AG09309 (cell line): ENCODE data around the gene EHD1.

ENCODE experiments used
- DNase-seq: peaks from one replicate; pipeline ENCODE4 v3.0.0-alpha.2; 2010; ENCODE audit warnings: low read depth
- H3K4me3 ChIP-seq: 2 replicates; pipeline ENCODE4 v1.5.1; 2011; ENCODE audit warnings: mild to moderate bottlenecking, low read depth, low read length, moderate library complexity; ENCODE audit not compliant: control insufficient read depth
- TF ChIP-seq, protein P1 (sequence below): IDR thresholded peaks from 2 replicates; pipeline ENCODE4 v1.5.1; 2011; ENCODE audit warnings: mild to moderate bottlenecking, low read depth, low read length, inconsistent platforms; ENCODE audit not compliant: insufficient read depth, control insufficient read depth; ENCODE audit errors: missing control alignments

Gene EHD1

GRCh38 chr11:64854534-64855502 is 23.6 kb downstream of the EHD1 start:
- DNase-seq: no peak
- TF ChIP-seq, protein P1, sequence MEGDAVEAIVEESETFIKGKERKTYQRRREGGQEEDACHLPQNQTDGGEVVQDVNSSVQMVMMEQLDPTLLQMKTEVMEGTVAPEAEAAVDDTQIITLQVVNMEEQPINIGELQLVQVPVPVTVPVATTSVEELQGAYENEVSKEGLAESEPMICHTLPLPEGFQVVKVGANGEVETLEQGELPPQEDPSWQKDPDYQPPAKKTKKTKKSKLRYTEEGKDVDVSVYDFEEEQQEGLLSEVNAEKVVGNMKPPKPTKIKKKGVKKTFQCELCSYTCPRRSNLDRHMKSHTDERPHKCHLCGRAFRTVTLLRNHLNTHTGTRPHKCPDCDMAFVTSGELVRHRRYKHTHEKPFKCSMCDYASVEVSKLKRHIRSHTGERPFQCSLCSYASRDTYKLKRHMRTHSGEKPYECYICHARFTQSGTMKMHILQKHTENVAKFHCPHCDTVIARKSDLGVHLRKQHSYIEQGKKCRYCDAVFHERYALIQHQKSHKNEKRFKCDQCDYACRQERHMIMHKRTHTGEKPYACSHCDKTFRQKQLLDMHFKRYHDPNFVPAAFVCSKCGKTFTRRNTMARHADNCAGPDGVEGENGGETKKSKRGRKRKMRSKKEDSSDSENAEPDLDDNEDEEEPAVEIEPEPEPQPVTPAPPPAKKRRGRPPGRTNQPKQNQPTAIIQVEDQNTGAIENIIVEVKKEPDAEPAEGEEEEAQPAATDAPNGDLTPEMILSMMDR: no peak
- no peak overlapping the region for H3K4me3 ChIP-seq

DNA sequence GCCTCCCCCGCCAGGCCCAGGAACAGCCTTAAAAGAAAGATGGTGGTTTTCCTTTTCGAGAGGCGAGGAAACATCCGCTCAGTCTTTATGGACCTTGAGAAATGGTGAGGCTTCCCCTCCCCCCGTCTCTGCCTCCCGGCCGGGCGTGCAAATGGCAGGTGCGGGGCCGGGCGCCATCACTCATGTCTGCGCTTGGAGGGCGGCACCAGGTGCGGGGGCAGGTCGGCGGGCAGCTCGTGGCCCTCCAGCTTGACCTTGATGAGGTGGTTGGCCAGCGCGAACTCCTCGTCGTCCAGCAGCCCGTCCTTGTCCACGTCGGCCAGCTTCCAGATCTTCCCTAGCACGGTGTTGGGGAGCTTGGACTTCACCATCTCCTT is 24.3 kb downstream of the EHD1 start:
- DNase-seq: no peak
- TF ChIP-seq, protein P1: no peak
- no peak overlapping the region for H3K4me3 ChIP-seq

DNA sequence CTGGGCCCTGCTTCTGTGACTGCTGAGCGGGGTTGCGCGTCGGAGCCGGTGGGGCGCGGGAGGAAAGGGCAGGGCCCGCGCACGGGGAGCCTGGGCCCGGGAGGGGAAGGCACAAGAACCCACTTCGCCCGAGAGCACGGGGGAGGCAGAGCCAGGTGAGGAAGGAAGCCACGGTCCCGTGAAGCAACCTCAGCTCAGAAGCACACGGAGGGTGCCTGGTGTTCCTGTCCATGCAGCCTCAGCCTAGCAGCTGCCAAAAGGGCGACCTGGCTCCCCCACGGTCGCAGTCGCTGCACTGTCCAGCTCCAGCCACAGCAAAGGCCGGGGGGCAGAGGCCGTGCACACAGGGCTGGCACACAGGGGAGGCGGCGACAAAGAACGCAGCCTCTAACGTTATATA is 24.7 kb downstream of the EHD1 start:
- no peak for DNase-seq
- H3K4me3 ChIP-seq: no peak overlapping the region
- TF ChIP-seq, protein P1: no peak

GRCh38 chr11:64852804-64853509 is 25.5 kb downstream of the EHD1 start:
- TF ChIP-seq, protein P1: no peak
- DNase-seq: no peak
- H3K4me3 ChIP-seq: no peak overlapping the region

DNA sequence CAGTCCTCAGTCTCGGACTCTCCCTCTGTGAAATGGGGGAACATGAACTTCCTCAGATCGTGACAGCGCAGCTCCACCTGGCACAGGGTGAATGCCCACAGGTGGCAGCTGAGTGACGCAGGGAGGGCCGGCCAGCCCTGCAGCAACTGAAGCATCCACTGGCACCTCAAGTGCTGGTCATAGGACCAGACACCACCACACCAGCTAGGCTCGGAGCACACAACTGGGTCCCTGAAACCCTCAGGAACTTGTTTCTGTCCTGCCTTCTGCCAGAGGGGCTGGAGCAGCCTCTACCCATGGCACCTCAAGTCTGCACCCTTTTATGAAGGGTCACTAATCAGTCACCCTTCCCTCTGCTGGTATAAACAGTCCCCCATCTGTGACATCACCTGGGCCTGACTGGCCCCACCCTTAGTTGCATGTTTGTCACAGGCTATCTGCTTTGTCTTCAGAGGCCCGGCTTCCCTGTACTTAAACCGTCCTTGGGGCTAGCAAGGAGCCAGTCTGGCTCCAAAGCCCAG is 26.5 kb downstream of the EHD1 start:
- TF ChIP-seq, protein P1: no peak
- no peak overlapping the region for H3K4me3 ChIP-seq
- no peak for DNase-seq

- TF ChIP-seq, protein P1: no peak
- no peak overlapping the region for H3K4me3 ChIP-seq
- no peak for DNase-seq
Observed at GRCh38 chr11:64850979-64851567, 27.3 kb downstream of the EHD1 start.
